HG02981 (cell line): Measurements from ENCODE around the gene DNAJB5.
"Not testable (repeated sequence)": the region's sequence is repeated elsewhere in the genome, so short reads cannot be mapped to it uniquely, and the experiment has no call there.

ENCODE experiments used
- ATAC-seq: cut with Tn5 transposase; IDR thresholded peaks from one replicate; pipeline ENCODE4 v1.9.1; 2021; ENCODE audit warnings: mild to moderate bottlenecking, moderate library complexity; ENCODE audit not compliant: unreplicated experiment

Gene DNAJB5

GRCh38 chr9:34998266-34998665 is 8.7 kb downstream of the DNAJB5 start:
- no peak for ATAC-seq

DNA sequence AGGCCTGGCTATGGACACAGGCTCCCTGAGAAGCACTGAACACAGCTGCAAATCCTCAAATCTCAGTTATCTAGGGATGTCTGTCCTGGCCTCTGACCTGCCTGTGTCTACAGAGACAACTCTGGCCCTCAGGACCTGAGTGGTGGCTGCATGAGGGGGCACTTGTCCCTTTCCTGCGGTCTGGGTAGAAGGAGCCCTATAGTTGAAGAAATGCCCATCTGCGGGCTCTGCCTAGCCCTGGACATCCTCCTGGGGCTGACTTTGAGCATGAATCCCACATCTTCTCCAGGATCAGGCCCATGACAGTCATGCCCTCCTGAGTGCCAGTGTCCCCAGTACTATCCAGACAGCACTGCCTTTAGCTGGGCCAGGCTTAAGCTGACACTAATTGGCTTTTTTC is 10.0 kb downstream of the DNAJB5 start:
- no peak for ATAC-seq

GRCh38 chr9:35000535-35001284 is 11.2 kb downstream of the DNAJB5 start:
- no peak for ATAC-seq

DNA sequence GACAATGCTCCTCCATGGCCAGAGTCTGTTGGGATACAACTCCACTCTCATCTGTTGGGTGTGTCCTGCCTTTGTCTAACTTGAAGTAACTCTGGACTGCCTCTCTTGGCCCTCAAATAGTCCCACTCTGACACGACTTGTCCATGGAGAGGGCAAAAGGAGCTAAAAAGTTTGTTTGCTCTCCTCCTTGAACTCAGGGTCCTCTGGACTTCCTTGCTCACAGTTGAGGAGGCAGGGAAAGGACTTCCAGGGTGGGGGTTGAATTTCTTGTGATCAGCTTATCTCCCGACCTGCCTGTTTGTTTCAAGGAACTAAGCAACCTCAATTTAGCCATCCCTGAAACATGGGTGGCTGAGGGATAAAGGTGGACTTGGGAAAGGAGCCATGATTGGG is 11.7 kb downstream of the DNAJB5 start:
- no peak for ATAC-seq

GRCh38 chr9:35001803-35002502 is 12.4 kb downstream of the DNAJB5 start:
- ATAC-seq = no peak

- ATAC-seq = no peak
These were observed 13.1 kb downstream of the DNAJB5 start for GRCh38 chr9:35002623-35003022.

- not testable (repeated sequence) for ATAC-seq
These were observed 14.8 kb downstream of the DNAJB5 start for GRCh38 chr9:35004299-35004698.

GRCh38 chr9:35010351-35010958 is 20.9 kb downstream of the DNAJB5 start:
- no peak for ATAC-seq

DNA sequence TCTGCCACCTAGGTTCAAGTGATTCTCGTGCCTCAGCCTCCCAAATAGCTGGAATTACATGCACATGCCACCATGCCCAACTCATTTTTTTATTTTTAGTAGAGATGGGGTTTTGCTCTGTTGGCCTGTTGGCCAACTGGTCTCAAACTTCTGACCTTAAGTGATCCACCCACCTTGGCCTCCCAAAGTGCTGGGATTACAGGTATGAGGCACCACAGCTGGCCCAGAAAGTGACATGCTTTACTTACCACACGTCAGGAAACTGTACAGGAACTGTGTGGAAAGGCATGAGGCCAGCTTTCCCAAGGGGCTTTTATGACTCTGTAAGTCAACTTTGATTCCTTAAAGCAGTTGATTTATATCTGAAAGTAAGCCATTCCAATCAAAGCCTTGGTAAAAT is 25.0 kb downstream of the DNAJB5 start:
- no peak for ATAC-seq

GRCh38 chr9:35023443-35023842 is 33.9 kb downstream of the DNAJB5 start:
- ATAC-seq = not testable (repeated sequence)

DNA sequence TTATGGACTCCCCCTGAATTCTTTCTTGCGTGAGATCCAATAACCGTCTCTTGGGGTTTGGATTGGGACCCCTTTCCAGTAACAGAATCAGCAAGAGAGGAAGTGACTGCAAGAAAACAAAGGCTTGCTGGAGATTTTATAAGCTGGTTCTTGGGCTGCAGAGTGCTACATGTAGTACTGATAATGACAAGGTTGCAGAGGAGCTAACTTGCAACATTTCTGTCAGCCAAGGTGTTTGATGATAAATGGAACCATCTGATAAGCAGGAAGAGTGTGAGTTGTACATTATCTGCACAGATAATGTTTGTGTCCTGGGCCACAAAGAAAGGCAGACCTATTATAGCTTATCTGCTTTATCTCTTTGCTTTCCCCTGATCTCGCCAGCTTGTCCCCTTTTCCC is 37.1 kb downstream of the DNAJB5 start:
- ATAC-seq = no peak

DNA sequence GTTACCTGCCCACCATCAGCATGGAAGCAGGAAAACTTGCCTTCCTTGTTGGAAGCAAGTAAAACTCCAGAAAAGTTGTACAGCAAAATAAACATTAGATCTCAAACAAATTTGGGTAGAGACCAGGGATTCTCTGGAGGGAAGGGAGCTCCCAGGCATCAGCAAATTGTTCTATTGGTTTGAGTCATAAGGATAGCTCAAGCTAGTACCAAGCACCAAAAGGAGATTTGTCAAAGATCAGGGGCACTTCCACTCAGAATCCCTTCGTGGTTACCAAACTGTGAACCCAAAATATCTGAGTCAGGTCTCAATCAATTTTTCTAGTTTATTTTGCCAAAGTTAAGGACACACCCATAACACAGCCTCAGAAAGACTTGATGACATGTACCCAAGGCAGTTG is 37.8 kb downstream of the DNAJB5 start:
- ATAC-seq = no peak

DNA sequence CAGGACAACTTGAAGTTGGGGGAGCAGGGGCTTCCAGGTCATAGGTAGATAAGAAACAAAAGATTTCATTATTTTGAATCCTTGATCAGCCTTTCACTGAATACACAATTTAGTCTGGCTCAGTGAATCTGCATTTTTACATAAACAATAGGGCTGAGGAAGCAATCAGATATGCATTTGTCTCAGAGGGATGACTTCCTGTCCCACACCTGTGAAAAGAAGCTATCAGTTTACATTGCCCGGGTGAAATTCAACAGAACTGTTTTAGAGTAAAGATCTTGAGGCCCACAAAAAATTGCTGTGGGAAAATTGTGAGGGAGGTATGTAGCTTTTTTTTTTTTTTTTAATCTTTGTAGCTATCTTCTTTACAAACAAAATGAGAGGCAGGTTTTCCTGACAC is 38.3 kb downstream of the DNAJB5 start:
- no peak for ATAC-seq

DNA sequence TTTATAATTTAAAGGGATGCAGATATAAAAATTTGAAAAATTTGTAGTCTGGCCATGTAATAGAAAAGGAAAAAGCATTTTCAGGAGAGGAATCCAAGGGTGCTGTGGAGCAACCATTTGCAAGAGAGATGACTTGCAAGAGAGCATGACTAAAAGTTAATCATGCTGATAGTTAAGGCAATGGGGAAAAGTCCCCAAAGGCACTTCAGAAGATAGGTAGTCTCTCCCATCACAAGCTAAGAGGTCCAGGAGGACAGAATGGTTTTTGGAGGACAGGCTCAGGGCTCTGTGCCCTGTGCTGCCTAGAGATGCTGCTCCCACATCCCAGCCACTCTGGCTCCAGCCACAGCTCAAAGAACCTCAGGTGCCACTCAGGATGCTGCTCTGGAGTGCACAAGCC is 38.8 kb downstream of the DNAJB5 start:
- ATAC-seq = no peak

GRCh38 chr9:35029241-35029640 is 39.7 kb downstream of the DNAJB5 start:
- ATAC-seq = no peak

DNA sequence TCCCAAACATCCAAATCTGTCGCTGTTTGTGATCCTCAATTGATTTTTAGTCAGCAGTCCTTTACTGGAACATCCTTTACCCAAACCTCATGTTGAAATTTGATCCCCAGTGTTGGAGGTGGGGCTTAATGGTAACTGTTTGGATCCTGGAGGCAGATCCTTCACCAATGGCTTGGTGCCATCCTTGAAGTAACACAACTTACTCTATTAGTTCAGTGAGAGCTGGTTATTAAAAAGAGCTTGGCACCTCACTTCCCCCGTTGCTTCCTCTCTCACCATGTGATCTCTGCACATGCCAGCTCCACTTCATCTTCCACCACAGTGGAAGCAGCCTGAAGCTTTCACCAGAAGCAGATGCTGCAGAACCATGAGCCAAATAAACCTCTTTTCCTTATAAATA is 40.3 kb downstream of the DNAJB5 start:
- no peak for ATAC-seq

DNA sequence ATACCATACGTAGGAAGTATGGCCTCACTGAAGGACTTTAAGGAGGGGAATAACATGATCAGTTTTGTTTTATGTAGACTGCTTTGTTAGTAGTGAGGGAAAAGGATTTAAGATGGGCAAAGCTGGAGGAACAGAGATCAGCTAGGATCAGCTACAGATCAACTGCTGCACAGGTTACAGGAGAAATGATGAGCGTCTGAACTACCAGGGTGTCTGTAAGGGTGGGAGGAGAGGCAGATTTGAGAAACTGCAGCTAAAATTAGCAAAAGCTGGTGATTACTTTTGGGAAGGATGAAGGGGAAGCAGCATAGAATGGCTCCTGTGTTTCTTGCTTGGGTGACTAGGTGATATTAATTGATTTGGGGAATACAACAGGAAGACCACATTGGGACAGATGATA is 43.6 kb downstream of the DNAJB5 start:
- no peak for ATAC-seq

DNA sequence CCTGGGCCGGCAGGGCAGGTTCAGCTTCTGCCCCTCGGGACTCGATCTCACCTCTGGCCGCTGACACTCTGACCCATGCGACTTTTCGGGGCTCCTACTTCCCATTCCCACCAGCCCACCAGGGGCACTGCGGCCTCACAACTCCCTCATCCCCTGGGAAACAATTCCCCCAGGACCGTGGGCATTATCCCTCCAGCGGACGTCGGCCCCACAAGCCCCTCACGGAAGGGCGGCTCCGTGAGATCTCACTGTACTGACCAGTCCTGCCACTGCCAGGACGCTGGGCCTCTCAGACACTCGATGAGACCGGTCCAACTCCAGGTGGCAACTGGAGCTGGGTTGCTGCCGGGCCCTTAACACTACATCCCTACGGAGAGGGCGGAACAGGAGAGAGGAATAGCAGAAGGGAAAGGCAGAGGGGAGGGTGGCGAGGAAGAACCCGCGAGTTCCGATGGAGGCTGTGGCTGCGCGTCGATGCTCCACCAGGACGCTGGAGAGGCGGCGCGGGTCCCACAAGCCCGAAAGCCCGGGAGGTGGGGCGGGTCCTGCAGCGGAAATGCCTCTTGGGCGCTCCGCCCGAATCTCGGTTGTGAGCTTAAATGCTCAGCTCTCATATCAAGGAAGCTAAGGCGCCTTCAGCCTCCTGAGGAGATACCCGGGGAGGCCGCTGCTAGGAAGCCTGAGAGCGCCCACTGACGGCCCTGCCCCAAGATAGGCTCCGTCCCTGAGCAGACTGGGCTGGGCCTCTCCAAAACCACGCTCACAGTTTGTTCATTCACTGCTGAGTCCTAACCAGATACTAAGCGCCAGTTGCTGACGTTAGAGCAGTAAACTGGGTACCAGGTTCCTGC is 46.5 kb downstream of the DNAJB5 start:
- ATAC-seq = no peak

DNA sequence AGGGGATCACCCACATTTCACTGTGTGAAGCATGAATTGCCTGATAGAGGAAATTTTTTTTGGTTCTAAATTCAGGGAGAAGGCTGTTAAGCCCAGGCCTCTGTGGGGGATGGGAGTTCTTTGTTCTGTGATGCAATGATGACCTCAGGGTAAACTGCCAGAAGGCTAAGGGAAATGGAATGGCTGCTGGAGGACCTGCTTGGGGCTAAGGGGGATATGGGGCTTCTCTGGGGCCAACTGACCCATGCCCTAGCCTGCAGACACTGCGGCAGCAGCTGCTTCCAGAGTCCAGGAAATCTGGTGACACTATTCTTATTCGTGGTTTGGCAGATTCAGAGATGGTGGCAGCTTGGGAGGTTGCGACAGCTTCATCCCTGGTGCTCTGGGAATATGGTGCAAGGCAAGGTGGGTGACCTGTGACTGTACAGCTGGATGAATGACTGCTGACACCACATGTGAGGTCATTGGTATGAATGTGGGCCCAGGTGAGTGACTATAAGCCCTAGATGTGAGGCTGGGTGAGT is 52.6 kb downstream of the DNAJB5 start:
- no peak for ATAC-seq

DNA sequence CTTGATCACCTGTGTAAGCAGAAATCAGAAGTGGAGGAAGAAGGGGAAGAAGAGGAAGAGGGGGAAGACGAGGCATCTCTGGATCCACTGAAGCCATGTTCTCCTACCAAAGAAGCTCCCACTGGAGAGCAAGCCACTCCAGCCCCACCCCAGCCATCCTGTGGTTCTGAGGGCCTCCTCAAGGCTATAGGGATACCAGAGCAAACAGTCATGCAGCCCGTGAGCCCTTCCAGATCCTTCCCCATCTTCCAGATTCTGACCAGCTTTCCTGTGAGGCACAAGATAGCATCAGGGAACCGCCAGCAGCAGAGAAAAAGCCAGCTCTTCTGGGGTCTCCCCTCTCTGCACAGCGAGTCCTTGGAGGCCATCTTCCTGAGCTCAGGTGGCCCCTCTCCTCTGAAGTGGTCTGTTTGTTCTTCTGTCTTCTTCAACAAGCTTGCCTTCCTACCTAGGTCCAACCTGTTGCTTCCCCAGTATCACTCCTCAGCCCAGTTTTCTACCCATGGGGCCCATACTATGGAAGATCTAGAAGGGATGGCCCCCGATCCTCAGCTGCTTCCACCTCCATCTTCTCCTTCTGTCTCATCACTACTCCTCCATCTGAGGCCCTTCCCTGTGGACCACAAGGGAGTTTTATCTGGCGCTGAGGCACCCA is 53.5 kb downstream of the DNAJB5 start:
- no peak for ATAC-seq

- no peak for ATAC-seq
These were observed 54.5 kb downstream of the DNAJB5 start for GRCh38 chr9:35044071-35044470.
